Activated gamma-delta T cell treated with Interleukin-2 at 50 U/mL for 16 hours (primary cell): Measurements from ENCODE around the gene LRRC14B.
"Not testable (repeated sequence)": the region's sequence is repeated elsewhere in the genome, so short reads cannot be mapped to it uniquely, and the experiment has no call there.

Source experiments
- DNase-seq: peaks from one replicate; pipeline ENCODE4 v3.0.0-alpha.2; 2020

LRRC14B gene

DNA sequence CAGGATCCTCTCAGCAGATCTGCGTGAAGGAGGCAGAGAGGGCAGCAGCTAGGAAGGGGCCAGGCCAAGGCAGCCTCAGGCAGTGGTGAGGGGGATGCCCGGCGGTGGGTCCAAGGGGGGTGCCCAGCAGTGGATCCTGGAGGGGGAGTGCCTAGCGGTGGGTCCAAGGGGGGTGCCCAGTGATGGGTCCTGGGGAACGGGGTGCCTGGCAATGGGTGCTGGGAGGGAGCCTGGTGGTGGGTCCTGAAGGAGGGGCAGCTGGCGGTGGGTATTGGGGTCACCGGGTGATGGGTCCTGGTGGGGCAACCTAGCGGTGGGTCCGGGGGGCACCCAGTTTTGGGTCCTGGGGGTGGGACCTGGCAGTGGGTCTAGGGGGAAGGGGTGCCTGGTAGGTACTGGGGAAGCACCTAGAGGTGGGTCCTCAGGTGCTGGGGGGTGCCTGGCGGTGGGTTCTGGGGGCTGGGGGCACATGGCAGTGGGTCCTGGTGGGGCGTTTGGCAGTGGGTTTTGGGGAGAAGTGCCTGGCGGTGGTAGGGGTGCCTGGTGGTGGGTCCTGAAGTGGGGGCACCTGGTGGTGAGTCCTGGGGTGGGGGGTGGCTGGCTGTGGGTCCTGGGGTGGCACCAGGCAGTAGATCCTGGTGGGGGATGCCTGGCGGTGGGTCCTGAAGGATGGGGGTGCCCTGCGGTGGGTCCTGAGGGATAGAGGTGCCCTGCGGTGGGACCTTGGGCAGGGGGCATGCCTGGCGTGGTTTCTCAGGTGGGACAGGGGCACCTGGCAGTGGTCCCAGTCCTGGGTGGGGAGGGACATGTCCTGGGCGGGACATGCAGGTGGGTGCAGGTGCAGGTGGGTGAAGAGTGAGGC, 1.9 kb downstream of the LRRC14B start:
- no peak for DNase-seq

DNA sequence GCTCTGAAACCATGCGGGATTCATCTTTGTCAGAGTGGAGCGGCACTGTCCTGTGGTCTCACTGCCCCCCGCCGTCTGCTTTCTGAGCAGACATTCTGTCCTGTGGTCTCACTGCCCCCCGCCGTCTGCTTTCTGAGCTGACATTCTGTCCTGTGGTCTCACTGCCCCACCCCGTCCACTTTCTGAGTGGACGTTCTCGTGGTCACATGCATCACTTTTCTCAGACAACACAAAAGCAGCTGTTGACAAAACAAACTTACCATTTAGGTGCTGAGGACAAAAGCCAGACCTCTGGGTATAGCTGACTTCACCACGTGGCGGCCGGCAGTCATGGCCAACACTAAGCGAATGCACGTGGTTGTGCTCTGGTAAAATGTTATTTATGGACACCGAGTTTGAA, 2.8 kb downstream of the LRRC14B start:
- DNase-seq, result no peak

DNA sequence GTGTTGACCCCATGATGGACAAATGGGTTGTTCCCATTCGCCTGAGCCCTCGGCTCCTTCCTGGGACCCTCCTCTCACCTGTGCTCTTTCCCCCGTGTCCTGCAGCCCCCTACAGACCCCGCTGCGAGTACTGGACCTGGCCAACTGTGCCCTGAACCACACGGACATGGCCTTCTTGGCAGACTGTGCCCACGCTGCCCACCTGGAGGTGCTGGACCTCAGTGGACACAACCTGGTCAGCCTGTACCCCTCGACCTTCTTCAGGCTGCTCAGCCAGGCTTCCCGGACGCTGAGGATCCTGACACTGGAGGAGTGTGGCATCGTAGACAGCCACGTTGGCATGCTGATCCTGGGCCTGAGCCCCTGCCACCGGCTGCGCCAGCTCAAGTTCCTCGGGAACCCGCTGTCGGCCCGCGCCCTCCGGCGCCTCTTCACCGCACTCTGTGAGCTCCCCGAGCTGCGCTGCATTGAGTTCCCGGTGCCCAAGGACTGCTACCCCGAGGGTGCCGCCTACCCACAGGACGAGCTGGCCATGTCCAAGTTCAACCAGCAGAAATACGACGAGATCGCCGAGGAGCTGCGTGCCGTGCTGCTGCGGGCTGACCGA, 3.4 kb downstream of the LRRC14B start:
- DNase-seq, result no peak

DNA sequence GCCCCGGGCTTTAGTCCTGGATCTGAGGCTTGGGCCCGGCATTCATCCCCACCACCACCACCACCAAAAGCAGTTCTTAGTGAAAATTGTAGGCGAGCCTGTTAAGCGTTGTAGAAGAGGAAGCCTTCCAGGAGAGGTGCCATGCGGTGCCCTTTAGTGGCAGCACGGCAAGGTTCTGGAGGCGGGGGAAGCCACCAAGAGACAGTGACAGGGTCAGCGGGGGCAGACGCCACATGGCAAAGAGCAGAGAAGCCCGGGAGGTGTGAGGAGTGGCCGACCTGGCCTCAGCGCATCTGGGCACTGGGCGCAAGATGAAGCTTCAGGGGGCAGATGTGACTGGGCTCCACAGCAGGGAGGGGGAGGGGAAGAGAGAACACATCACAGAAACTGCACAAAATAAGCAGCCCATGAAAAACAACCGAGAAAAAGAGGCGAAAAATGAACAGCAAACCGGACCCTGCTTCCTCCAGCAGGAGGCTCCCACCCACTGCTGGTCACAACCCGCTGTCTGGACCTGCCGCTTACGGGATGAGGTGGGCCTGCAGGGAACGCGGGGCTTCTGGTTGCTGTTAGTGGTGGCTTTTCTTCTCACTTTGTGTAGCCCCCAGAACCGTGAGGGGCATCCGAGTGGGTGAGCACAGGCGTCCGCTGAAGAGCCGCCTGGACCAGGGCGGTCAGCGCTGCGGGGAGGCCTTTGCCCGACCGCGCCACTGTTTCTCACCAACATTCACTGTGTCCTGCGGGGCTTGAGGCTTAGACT, 4.3 kb downstream of the LRRC14B start:
- no peak for DNase-seq

DNA sequence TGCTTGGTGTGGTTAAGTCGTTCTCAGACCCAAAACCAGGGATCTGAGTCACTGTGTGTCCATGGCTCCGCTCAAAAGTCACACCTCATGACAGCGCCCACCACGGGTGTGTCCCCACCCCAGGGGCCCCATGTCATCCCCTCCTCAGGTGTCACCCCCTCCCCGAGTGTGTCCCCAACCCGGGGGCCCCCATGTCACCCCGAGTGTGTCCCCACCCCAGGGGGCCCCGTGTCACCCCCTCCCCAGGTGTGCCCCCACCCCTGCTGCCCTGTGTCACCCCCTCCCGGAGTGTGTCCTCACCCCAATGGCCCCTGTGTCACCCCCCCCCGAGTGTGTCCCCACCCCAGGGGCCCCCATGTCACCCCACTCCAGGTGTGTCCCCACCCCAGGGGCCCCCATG, 5.1 kb downstream of the LRRC14B start:
- no peak for DNase-seq

DNA sequence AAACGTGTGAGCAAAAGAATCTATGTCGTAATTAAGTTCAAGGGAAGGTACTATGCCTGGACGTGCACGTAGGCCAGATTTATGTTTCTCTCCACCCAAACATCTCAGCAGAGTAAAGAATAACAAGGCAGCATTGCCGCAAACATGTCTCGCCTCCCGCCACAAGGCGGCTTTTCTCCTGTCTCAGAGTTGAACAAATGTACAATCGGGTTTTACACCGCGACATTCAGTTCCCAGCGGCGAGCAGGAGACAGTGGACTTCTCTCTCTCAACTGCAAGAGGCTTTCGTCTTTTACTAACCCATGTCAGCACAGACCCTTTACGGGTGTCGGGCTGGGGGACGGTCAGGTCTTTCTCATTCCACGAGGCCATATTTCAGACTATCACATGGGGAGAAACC, 5.7 kb downstream of the LRRC14B start:
- not testable (repeated sequence) for DNase-seq

DNA sequence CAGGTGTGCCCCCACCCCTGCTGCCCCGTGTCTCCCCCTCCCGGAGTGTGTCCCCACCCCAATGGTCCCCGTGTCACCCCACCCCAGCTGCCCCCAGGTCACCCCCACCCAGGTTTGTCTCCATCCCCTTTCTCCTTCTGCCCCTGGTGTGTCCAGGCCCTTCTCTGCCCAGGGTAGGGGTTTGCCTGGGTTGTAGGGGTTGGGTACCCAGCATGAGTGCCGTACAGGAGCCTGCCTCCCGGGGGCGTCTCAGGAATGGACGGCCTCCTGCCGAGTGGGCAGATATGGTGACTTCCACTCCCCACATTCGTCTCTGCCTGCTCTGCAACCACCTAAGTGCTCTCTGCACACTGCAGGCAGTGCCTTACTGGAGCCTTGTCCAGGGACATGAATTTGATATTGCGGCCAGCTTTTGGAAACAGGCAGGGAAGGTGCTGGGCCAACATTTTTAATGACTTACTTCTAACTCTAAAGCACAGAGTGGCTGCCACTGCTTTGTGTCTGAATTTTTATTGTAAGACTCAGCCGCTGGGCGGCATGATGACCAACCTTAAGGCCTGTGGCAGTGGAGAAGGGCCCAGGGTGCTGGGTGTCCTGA, 6.7 kb downstream of the LRRC14B start:
- DNase-seq, result no peak

DNA sequence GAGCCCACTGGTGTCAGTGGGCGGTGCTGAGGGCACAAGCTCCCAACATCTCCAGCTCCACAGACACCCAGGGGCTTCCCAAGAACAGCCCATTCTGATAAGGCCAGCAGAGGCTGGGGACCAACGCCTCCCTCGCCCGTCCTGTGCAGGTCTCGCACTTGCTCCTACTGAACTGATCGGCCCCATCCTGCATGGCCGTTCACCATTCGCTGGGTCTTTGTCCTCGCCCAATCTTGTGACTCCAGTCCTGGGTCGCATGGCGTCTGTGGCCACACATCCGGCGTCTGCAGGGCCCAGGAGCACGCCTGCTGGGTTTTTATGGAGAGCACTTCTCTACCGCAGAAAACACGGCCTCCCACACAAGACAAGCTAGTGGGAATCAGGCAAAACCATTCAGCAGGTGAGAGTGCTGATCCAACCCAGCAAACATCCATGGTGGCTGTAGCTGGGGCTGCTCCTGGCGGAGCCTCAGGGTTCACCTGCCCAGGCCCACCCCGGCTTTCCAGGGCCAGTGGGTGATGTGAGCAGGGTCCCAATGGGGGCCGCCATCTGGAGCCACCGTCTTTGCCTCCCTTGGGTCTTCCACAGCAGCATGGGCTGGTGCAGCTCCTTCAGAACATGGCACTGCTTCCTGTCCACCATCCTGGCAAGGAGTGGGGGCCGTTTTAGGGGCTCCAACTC, 7.4 kb downstream of the LRRC14B start:
- DNase-seq, result no peak

DNA sequence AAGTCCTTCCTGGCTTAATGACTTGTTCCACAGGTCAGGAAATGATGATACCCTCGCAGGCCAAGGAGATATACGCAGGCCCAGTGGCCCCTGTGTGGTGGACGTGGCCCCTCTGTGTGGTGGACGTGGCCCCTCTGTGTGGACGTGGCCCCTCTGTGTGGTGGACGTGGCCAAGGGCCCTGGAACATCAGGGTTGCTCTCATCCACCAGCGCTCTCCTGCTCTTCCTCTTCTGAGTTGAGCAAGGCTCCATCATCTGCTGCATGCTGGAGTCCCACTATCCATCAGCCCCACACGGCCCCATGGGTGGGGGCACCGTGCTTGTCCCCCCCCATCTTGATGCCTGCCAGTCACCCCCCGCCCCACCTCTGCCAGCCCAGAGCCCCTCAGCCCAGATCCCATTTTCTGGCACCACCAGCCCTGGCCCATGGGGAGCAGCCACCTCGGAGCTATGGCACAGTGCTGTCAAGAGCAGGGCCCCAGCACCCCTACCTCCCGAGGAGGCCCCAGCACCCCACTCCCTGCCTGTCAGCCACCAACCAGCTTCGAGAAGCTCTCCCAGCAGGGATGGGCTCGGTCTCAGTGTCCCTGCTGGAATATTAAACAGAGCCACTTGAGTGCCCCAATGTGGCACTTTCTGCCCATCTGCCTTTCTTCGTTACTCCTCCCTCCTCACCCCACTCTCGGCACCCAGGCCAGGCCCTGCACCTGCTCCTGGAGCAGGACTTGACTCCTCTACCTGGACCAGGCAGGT, 8.1 kb downstream of the LRRC14B start:
- DNase-seq, result no peak

DNA sequence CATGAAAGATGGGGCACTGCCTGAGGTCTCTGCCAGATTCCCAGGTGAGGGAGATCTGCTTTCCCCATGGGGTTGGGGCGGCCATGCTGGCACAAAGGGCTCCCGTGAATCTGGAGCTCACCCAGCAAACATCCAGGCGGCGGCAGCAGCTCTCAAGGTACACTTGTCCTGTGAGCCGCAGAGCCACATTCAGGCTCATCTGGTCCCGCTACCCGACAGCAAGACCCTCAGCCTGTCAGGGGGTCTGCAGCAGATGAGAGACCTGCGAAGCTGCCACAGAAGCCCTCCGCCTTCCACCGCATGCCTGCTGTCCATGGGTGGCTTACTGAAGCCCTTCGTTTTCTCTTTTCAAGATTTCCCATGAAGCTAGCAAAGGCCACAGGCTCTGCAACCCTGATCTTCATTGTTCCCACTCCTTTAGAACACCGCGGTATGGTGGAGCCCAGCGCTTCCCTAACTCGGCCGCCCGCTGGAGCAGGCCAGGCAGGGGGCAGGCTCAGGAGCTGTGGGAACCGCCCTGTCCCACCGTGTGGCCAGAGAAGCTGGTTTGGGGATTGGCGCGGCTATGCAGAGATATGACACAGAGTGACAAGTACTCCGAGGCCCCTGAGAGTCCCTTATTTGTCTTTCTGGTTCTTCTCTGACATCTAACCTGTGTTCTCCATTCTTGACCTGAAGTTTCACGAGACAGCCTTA, 8.8 kb downstream of the LRRC14B start:
- no peak for DNase-seq

DNA sequence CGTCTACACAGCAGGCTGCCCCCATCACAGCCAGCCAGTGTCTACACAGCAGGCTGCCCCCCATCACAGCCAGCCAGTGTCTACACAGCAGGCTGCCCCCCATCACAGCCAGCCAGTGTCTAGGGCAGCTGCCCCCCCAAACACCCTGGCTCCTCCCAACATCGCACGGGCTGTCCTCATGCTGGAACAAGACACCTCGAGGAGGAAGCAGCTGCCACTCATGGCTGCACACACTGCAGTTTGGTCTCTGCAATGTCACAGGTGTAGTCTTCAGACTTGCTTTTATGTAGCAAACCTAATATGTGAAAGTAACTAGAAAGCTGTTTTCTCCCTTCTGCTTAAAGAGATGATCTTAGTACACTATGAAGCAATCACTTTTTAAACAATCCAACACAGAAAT, 9.7 kb downstream of the LRRC14B start:
- no peak for DNase-seq

DNA sequence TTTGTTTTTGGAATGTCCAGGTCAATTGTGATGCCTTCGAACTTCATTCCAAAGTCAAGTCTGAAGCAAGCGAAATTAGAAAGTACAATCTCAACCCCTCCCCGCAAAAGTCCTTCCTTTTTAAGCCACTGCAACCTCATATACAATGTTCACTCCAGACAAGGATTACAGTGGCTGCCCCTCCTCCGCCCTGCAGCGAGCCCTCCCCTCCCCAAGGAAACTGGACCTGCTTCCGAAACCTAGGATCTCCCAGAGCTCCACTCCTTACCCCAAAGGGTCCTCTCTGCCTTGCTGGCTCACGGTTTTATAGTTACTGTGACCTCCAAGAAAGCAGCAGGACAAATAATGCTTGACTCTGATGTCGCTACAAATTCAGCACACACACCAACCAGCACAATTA, 10.4 kb downstream of the LRRC14B start:
- DNase-seq, result no peak

DNA sequence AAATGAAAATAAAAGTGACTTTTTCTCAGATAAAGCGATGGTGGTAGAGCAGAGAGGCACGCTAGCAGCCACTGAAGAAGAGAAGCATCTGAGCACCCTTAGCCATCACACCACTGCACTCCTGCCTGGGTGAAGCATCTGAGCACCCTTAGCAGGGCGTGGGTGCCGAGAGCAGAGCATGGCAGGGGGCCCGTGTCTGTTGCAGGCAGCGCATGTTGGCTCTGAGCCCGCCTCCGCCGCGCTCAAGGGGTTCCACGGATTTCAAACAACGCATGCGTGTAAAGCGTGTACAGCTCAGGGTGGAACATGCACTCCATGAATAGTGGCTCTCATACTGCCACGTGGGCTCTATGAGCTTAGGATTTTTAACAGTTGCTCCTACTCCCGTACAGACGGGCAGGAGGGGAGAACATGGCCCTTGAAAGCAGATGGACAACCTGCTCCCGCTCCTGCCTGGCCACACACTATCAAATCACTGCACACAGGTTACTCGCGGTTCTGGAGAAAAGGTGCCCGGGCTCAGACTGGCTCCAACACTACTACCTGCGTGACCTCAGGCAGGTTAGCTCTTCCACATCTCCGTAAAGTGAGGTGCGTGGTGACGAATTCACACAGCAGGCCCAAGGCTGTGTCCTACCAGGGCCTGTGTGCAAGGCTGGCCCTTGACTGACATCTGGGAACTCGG, 12.1 kb downstream of the LRRC14B start:
- no peak for DNase-seq

DNA sequence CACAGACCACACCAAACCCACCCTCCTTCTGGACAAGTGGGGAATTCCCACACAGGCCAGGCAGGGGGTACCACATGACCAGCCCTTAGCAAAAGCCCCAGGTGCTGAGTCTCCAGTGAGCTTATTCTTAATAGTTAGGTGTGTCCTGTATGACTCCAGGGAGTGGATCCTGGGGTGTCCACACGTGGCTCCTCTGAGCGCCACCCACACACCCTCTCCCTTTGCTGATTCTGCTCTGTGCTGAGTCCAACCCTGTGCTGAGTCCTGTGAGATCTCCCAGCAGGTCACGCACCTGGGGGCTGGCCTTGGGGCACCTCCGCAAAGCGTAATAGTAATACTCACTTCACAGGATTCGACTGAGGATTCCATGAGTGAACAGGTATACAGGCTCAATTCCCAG, 12.7 kb downstream of the LRRC14B start:
- DNase-seq, result no peak

DNA sequence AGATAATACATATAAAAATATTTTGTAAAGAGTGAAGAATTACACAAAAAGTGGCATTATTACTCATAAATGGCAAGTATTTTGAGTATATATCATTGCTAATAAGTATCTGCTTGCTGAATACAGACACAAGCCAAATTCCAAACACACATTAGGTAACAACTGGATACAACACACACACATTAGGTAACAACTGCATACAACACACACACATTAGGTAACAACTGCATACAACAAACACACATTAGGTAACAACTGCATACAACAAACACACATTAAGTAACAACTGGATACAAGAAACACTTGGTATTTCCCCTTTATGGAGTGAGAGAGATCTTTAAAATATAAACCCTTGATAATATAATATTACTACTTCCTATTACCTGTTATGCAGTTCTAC, 13.2 kb downstream of the LRRC14B start:
- no peak for DNase-seq

DNA sequence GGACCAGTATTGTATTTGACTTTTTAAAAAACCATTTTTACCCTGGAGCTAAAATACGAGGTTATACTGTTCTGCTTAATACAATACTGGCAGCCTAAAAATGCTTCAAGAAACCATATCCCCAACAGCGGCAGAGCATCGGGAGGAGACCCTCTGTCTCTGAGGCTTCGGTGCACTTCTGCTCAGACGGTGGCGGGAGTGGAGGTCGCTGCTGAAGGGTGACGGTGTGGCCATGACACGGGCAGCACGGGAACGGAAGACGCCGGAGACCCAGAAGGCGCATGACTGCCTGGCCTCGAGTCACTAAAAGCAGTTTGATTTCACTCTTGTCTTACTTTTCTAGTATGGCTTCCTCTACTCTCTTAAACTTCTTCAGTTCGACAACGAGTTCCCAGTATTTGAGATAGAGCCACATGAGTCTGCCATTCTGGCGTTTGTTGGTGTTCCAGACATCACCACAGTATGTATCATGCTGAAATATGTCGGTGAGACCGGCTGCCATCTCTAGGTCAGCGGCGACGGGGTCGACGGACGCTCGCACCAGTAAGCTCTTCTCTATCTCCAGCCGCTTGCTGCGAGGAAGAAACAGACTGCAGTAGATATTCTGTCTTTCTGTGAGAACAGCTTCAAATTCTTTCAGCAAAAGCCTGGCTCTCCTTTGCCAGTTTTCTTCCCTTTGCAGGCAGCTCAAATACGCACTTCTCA, 13.8 kb downstream of the LRRC14B start:
- no peak for DNase-seq

DNA sequence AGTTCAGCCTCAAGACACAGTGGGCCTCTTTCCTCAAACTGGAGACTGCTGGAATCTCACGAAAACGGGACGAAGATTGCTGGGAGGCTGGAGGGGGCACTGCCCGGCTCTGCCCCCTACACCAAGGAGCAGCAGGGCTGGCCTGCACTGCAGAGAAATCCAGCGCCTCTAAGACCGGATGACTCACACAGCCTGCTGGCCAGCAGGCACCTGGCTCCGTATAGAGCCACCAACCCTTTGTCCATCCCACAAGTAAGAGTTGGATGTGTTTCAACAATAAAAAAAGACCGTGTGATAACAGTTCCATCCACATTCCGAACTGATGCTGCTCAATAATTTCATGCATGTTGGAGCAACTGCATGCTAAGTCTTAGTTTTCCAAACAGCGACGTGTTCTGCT, 15.1 kb downstream of the LRRC14B start:
- DNase-seq, result no peak

DNA sequence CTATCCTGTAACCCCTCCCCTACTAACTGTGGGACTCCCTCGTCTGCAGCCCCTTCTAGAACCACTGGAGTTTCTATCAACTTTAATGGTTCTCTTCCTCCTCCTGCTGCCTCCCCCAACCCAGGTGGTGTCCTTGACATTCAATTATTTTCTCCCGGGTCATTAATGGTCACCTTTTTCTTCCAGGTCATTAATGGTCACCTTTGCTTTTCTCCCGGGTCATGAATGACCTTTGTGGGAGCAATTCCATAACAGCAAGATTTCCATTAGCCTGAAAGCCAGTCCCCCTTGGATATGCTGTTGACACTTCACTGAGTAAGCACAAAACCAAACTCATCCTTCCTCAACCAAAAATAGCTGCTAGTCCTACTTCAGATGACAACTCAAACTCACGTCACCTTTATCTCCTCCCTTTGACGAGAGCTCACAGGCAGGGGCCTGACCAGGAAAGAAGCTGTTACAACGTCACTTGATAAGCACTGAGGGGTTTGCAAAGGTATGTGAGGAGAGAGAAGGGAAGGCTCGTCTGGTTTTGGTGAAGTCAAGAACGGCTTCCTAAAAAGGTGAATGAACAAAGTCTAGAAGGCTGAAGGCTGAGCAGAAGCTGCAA, 15.7 kb downstream of the LRRC14B start:
- no peak for DNase-seq

DNA sequence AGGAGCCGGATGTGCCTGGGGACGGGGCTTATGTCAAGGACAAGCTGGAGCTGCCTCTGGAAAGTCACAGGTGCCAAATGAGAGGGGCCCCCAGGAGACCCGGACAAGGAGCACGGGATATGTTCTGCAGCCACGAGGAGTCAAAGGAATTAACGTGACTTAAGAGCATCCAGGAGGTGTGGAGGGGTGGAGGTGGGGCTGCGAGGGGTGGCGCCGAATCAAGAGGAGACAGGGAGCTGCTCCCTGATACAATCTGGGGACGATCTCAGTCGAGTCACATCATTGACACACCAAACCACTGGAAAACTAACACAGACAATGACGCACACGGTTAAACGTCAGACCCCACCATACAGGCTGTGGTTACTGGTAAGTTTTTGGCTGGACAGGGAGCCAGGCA, 16.3 kb downstream of the LRRC14B start:
- no peak for DNase-seq
